ENCODE results near the gene TRDMT1.

Gene TRDMT1

GRCh38 chr10:17213646-17214349, 12.3 kb upstream of the TRDMT1 start:
- FAIRE-seq, result no peak

GRCh38 chr10:17212802-17213221, 11.3 kb upstream of the TRDMT1 start:
- FAIRE-seq, result no peak
- no peak for DNase-seq (ENCODE audit: extremely low spot score, insufficient read length, low read depth)

More at GRCh38 chr10:17213646-17214349, 12.3 kb upstream of the TRDMT1 start:
- no peak for DNase-seq (ENCODE audit: extremely low spot score, insufficient read length, low read depth)

DNA sequence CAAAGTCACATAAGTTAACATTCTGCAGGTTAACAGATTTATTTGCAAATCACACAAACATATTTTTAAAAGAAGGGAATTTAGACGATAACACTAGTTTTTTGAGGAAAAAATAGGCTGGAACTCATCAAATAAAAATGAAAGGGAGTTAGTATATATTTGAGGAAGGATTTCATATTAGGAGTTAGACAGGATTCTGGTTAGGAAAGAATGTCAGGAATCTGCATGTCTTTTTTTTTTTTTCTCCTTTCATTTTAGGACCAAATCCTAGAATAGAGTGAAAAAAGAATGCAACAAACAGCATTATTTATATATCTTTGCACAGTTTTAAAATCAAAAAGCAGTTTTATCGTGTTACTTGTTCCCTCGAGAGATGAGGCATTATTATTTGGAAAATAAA, 8.9 kb upstream of the TRDMT1 start:
- DNase-seq (ENCODE audit: extremely low spot score, insufficient read length, low read depth), result no peak
- FAIRE-seq, result no peak

GRCh38 chr10:17209881-17210280, 8.4 kb upstream of the TRDMT1 start:
- no peak for DNase-seq (ENCODE audit: extremely low spot score, insufficient read length, low read depth)
- no peak for FAIRE-seq

GRCh38 chr10:17209302-17209701, 7.8 kb upstream of the TRDMT1 start:
- no peak for DNase-seq (ENCODE audit: extremely low spot score, insufficient read length, low read depth)
- no peak for FAIRE-seq

DNA sequence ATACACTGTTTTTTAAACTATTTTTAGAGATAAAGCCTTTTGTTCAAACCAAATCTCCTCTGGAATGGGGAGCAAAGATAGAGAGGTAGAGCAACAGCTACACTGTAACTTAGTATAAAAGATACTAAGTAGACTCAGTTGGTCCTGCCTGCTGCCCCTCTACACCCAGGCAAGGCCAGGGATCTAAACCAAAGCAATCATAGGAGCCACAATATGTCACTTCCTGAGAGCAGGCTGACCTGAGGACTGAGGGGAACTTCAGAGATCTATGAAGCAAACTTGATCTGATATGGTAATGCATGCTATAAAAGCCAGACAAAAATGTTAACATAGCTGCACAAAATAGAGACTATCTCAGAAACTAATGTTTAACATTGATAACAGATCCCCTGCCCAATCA, 7.0 kb upstream of the TRDMT1 start:
- no peak for FAIRE-seq
- DNase-seq (ENCODE audit: extremely low spot score, insufficient read length, low read depth), result no peak

DNA sequence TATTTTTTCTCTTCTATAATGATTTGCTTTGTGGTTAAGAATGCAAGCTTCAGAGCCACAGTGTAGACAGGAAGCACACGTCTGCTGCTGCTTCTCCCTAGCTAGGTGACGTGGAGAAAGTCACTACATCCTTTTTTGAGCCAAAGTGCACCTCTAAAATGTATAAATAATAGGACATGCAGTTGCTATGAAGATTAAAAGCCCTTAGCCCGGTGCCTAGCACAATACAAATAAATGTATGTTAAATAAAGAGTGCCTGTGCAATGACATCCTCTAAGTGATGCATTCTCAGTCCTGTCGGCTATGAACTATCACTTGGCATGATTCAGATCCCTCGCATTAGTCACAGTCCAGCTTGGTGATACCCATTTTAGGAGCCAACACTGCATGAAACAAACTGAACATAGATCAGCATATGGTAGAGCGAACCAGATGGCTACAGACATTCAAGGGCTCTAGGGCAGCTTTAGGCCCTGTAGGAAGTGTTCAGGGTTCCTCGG, 4.8 kb upstream of the TRDMT1 start:
- DNase-seq (ENCODE audit: extremely low spot score, insufficient read length, low read depth) (no peak), FAIRE-seq (peak; percentile 53)

DNA sequence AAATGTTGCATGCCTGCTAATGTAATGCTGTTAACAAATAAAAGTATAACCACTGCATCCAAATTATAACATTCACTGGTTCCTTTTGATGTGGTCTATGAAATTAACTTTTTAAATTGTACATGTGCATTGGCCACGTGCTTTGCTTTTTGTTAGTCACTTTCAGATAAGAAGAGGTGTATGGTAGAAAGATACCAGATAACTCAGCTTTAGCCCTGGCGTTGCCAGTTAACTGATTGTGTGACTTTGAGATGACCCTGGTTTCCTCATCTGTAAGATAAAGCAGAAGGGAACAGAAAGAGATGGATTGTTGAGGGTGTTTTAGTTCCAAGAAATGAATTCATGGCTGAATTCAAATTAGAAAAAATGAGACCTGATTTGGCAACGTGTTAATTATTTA, 1.9 kb upstream of the TRDMT1 start:
- FAIRE-seq (no peak), DNase-seq (ENCODE audit: extremely low spot score, insufficient read length, low read depth) (no peak)

- FAIRE-seq, result no peak
Observed at GRCh38 chr10:17202999-17203398, 1.5 kb upstream of the TRDMT1 start.

DNA sequence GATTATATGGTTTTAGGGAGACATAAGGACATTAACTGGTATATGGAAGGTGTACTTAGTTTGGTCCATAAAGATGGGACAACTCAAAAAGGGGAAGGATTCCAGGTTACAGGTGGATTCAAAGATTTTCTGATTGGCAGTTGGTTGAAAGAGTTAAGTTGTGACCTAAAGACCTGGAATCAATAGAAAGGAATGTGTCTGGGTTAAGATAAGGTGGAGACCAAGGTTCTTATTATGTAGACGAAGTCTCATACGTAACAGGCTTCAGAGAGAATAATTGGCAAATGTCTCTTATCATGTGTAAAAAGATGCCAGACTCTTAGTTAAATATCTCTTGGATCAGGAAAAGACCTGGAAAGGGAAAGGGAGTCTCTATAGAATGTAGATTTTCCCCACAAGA, 1.0 kb upstream of the TRDMT1 start:
- DNase-seq (ENCODE audit: extremely low spot score, insufficient read length, low read depth) (no peak), FAIRE-seq (no peak)

More at GRCh38 chr10:17202999-17203398, 1.5 kb upstream of the TRDMT1 start:
- DNase-seq (ENCODE audit: extremely low spot score, insufficient read length, low read depth), result no peak

DNA sequence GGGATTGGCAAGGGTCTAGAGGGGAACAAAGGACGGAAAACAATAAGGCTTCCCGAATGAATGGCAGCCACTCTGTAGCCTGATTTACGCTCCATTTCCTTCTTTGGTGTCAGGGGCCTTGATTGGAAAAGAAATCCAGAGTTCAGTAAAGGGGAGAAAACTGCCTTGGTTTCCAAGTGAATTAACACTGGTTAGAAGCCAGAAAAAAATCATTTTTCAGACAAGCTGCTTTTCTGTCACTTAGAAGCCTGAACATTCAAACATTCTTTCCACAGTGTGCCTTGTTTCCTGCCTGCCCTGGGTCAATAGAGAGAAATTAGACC, 283 bp upstream of the TRDMT1 start:
- no peak for FAIRE-seq
- no peak for DNase-seq (ENCODE audit: extremely low spot score, insufficient read length, low read depth)

- FAIRE-seq (peak; percentile 67), DNase-seq (ENCODE audit: extremely low spot score, insufficient read length, low read depth) (no peak)
Observed at GRCh38 chr10:17200001-17200911, 1.2 kb downstream of the TRDMT1 start.

GRCh38 chr10:17199351-17199804, 2.1 kb downstream of the TRDMT1 start:
- FAIRE-seq (no peak), DNase-seq (ENCODE audit: extremely low spot score, insufficient read length, low read depth) (no peak)

GRCh38 chr10:17196573-17196972, 4.9 kb downstream of the TRDMT1 start:
- DNase-seq (ENCODE audit: extremely low spot score, insufficient read length, low read depth) (no peak), FAIRE-seq (no peak)

DNA sequence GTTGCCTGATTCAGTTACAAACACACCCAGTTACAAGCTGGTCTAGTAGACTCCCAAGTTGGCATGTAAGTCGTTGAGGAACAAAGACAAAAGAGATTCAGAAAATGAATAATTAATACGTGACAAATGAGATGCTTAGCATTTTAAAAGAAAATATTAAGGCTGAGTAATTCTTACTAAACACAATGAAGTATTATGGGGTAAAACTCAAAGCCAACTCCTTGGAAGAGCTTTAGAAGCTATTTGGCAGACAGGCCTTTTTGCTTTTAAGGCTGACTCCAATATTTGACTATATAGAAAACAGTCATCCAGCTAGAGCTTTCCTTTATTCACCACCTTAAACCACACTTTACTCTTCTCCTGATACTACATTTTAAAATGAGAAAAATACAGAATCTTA, 5.4 kb downstream of the TRDMT1 start:
- no peak for FAIRE-seq
- no peak for DNase-seq (ENCODE audit: extremely low spot score, insufficient read length, low read depth)

DNA sequence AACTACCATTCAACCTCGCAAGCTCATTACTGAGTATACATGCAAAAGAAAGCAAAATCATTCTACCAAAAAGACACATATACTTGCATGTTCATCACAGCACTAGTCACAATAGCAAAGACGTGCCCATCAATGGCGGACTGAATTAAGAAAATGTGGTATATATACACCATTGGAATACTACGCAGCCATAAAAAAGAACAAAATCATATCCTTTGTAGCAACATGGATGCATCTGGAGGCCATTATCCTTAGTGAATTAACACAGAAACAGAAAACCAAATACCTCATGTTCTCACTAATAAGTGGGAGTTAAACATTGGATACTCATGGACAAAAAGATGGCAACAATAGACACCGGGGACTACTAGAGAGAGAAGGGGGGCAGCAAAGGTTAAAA, 6.4 kb downstream of the TRDMT1 start:
- DNase-seq (ENCODE audit: extremely low spot score, insufficient read length, low read depth) (no peak), FAIRE-seq (no peak)

GRCh38 chr10:17190602-17191001, 10.9 kb downstream of the TRDMT1 start:
- FAIRE-seq (no peak), DNase-seq (ENCODE audit: extremely low spot score, insufficient read length, low read depth) (no peak)

DNA sequence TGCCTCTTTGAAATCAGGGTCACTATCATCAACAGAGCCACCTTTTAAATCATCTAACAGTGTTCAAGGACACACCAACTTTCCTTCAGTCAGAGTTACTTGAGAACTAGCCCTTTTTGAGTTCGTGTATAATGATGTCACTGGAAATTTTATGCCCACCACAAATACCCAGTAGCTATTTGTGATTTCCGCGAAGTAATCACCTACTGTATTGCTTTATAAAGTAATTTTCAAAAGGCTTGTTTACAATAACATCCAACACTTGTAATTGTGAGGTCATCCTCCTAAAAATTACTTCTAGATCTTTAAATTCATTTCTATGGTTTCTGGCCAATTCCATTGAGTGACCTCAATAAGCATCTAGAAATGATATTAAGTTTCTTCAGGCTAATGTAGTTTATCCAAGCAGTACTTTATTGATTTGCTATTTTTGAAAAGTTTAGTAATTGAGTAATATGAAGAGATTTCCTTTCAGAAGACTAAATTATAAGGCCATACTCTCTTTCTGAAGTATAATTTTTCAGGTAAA, 12.8 kb downstream of the TRDMT1 start:
- FAIRE-seq (peak; percentile 12), DNase-seq (ENCODE audit: extremely low spot score, insufficient read length, low read depth) (no peak)

GRCh38 chr10:17185873-17186272, 15.6 kb downstream of the TRDMT1 start:
- FAIRE-seq (no peak), DNase-seq (ENCODE audit: extremely low spot score, insufficient read length, low read depth) (no peak)

DNA sequence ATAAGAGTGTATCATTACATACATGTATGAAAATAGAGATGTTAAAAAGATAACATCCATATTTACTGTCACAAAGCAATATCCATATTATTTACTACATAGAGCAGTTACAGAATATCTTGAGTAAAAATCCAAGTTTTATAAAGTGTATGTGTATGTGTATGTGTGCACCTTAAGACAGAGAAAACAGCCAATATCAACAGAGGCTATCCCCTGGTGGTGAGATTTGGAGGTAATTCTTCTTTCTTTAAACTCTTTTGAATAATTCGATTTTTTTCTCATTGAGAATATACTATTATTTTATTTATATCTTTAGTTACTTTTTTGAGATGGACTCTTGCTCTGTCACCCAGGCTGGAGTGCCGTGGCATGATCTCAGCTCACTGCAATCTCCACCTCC, 18.4 kb downstream of the TRDMT1 start:
- DNase-seq (ENCODE audit: extremely low spot score, insufficient read length, low read depth) (no peak), FAIRE-seq (no peak)

- FAIRE-seq (no peak), DNase-seq (ENCODE audit: extremely low spot score, insufficient read length, low read depth) (no peak)
Observed at GRCh38 chr10:17181751-17182150, 19.7 kb downstream of the TRDMT1 start.

Data from GM18507 (cell line).